GM13977 (cell line): ENCODE measurements around the gene RNF208.

Source experiments
- DNase-seq: peaks from one replicate; pipeline ENCODE4 v3.0.0; 2012; ENCODE audit warnings: low spot score
- CTCF ChIP-seq: IDR thresholded peaks from 2 replicates; pipeline ENCODE4 v1.5.1; 2012; ENCODE audit warnings: mild to moderate bottlenecking, control low read depth; ENCODE audit not compliant: insufficient read depth; ENCODE audit errors: extremely low read depth, missing control alignments
- in situ Hi-C: fragments of 300-500 bp; cut with MboI; formaldehyde crosslinking; loops from one replicate; pipeline ENCODE4 v1.12.0; 2022; ENCODE audit warnings: low sequenced_read_pairs, low pct_unique_long_range_greater_than_20kb, mixed read lengths, inconsistent platforms; ENCODE audit not compliant: unreplicated experiment

The RNF208 gene

GRCh38 chr9:137184881-137185660, 37.0 kb downstream of the RNF208 start:
- DNase-seq = no peak
- in situ Hi-C loops = no loop called here

GRCh38 chr9:137183980-137184595, 38.0 kb downstream of the RNF208 start:
- no peak for TF ChIP-seq CTCF
- in situ Hi-C loops = no loop called here
- DNase-seq = no peak

More at GRCh38 chr9:137184881-137185660, 37.0 kb downstream of the RNF208 start:
- TF ChIP-seq CTCF = no peak

GRCh38 chr9:137182836-137183235, 39.2 kb downstream of the RNF208 start:
- no peak for TF ChIP-seq CTCF
- no peak for DNase-seq
- in situ Hi-C loops = no loop called here

- no peak for TF ChIP-seq CTCF
- in situ Hi-C loops = no loop called here
- no peak for DNase-seq
These were observed 40.4 kb downstream of the RNF208 start for GRCh38 chr9:137181680-137182079.

- no peak for DNase-seq
- in situ Hi-C loops = no loop called here
- no peak for TF ChIP-seq CTCF
These were observed 41.5 kb downstream of the RNF208 start for GRCh38 chr9:137180491-137180890.

- in situ Hi-C loops = no loop called here
- no peak for DNase-seq
- no peak for TF ChIP-seq CTCF
These were observed 42.3 kb downstream of the RNF208 start for GRCh38 chr9:137179761-137180160.
